ENCODE measurements around the gene THOC6. TPM values are rescaled to one million over a fixed set of nuclear protein-coding genes. Genes with fewer than 3 reads are reported as not detected.

The THOC6 gene
- total and polyA plus RNA-seq, 2 experiments from 2014 or later: 35.6 to 79.4 TPM

GRCh38 chr16:2991566-2992261 lies 32.1 kb upstream of the THOC6 start:
- H3K4me1 ChIP-seq (ENCODE audit: insufficient read depth): peaks cover 6% of the 10 kb centered on the region
- H3K27ac ChIP-seq: no peak overlapping the region
- 98% methylated on average over 12 of the region's 12 CpGs for WGBS (ENCODE audit: low lambda C conversion rate, missing lambda C conversion rate)
- no peaks in the 10 kb centered on the region for H4K20me1 ChIP-seq (ENCODE audit: insufficient read depth, poor library complexity, severe bottlenecking)
- no peaks in the 10 kb centered on the region for H3K27me3 ChIP-seq
- no peak overlapping the region for H2AFZ ChIP-seq
- no peaks in the 10 kb centered on the region for H3K9me3 ChIP-seq (ENCODE audit: low read depth)
- TF ChIP-seq EZH2 (IDR thresholded peaks at IDR 0.05; ENCODE audit: borderline replicate concordance) (no peak), EZH2phosphoT487 (IDR thresholded peaks at IDR 0.05; ENCODE audit: low read depth, severe bottlenecking, unreplicated experiment) (no peak)
- TF ChIP-seq, protein P1, sequence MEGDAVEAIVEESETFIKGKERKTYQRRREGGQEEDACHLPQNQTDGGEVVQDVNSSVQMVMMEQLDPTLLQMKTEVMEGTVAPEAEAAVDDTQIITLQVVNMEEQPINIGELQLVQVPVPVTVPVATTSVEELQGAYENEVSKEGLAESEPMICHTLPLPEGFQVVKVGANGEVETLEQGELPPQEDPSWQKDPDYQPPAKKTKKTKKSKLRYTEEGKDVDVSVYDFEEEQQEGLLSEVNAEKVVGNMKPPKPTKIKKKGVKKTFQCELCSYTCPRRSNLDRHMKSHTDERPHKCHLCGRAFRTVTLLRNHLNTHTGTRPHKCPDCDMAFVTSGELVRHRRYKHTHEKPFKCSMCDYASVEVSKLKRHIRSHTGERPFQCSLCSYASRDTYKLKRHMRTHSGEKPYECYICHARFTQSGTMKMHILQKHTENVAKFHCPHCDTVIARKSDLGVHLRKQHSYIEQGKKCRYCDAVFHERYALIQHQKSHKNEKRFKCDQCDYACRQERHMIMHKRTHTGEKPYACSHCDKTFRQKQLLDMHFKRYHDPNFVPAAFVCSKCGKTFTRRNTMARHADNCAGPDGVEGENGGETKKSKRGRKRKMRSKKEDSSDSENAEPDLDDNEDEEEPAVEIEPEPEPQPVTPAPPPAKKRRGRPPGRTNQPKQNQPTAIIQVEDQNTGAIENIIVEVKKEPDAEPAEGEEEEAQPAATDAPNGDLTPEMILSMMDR (IDR thresholded peaks at IDR 0.05; ENCODE audit: poor library complexity): no peak
- H3K79me2 ChIP-seq: no peaks in the 10 kb centered on the region
- H3K9me2 ChIP-seq (replicated peaks; ENCODE audit: insufficient read depth): no peaks in the 10 kb centered on the region
- H3K4me3 ChIP-seq: no peak overlapping the region
- no peaks in the 10 kb centered on the region for H3K36me3 ChIP-seq (replicated peaks; ENCODE audit: insufficient read depth, low read depth)
- H3K4me2 ChIP-seq: no peak overlapping the region
- no peak for DNase-seq (ENCODE audit: low spot score)

DNA sequence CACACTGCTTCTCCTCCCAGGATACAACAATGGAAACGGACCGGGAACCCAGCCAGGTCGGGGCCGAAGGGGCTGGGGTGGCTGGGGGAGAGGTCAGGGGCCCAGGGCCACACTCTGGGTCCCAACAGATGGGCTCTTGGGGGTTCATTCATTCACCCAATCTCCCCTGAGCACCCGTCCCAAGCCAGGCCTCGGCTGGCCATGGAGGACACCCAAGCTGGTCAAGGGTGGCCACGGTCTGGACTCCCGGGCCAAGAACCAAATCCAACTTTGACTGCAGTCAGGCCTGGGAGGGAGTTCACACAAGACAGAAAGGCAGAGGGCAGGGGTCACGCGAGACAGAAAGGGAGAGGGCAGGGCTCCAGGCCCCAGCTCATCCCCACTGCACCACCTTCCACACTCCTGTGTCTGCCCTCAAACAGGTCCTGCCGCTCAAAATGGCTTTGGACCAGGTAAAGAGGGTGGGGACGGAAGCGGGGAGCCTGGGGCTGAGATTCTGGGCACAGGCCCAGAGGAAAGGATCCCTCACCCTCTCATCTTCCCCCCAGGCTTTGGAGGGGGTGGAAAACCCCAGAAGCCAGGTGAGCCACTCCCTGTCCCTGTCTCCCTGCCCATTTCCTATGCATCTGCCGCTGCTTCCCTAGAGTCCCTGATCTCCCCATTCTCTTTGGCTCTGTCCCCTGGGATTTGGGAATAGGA lies 31.3 kb upstream of the THOC6 start:
- WGBS (ENCODE audit: low lambda C conversion rate, missing lambda C conversion rate): 92% methylated on average over 13 of the region's 14 CpGs
- Histone ChIP-seq H3K4me1 (ENCODE audit: insufficient read depth) (peaks cover 6% of the 10 kb centered on the region), H3K4me2 (no peak overlapping the region), H3K9me2 (replicated peaks; ENCODE audit: insufficient read depth) (no peaks in the 10 kb centered on the region), H3K27ac (no peak overlapping the region), H2AFZ (no peak overlapping the region), H3K79me2 (no peaks in the 10 kb centered on the region), H3K27me3 (no peaks in the 10 kb centered on the region), H3K9me3 (ENCODE audit: low read depth) (no peaks in the 10 kb centered on the region), H3K4me3 (no peak overlapping the region), H4K20me1 (ENCODE audit: insufficient read depth, poor library complexity, severe bottlenecking) (no peaks in the 10 kb centered on the region), H3K36me3 (replicated peaks; ENCODE audit: insufficient read depth, low read depth) (no peaks in the 10 kb centered on the region)
- TF ChIP-seq EZH2 (IDR thresholded peaks at IDR 0.05; ENCODE audit: borderline replicate concordance) (no peak), EZH2phosphoT487 (IDR thresholded peaks at IDR 0.05; ENCODE audit: low read depth, severe bottlenecking, unreplicated experiment) (no peak)
- TF ChIP-seq, protein P1 (IDR thresholded peaks at IDR 0.05; ENCODE audit: poor library complexity): no peak
- DNase-seq (ENCODE audit: low spot score): no peak

GRCh38 chr16:2996298-2996697 lies 27.5 kb upstream of the THOC6 start:
- TF ChIP-seq, protein P1 (IDR thresholded peaks at IDR 0.05; ENCODE audit: poor library complexity): no peak
- TF ChIP-seq EZH2phosphoT487 (IDR thresholded peaks at IDR 0.05; ENCODE audit: low read depth, severe bottlenecking, unreplicated experiment): no peak
- TF ChIP-seq EZH2 (IDR thresholded peaks at IDR 0.05; ENCODE audit: borderline replicate concordance): no peak

More at GRCh38 chr16:2996298-2996697, 27.5 kb upstream of the THOC6 start:
- Histone ChIP-seq H3K79me2 (no peaks in the 10 kb centered on the region), H3K4me3 (no peak overlapping the region), H3K27ac (no peak overlapping the region), H3K4me2 (no peak overlapping the region), H2AFZ (no peak overlapping the region), H3K4me1 (ENCODE audit: insufficient read depth) (no peaks in the 10 kb centered on the region), H3K9me2 (replicated peaks; ENCODE audit: insufficient read depth) (no peaks in the 10 kb centered on the region), H3K27me3 (no peaks in the 10 kb centered on the region), H3K36me3 (replicated peaks; ENCODE audit: insufficient read depth, low read depth) (no peaks in the 10 kb centered on the region), H3K9me3 (ENCODE audit: low read depth) (no peaks in the 10 kb centered on the region), H4K20me1 (ENCODE audit: insufficient read depth, poor library complexity, severe bottlenecking) (no peaks in the 10 kb centered on the region)
- WGBS (ENCODE audit: low lambda C conversion rate, missing lambda C conversion rate): 70% methylated on average over 3 of the region's 13 CpGs
- DNase-seq (ENCODE audit: low spot score): no peak

All from hepatocyte (in vitro differentiated cells).